CD14-positive monocyte (primary cell): ENCODE results near the gene DCDC2B. TPM values are rescaled to one million over a fixed set of nuclear protein-coding genes. Genes with fewer than 3 reads are reported as not detected.

Source experiments
- DNase-seq, 3 donors: peaks; one replicate each; pipeline ENCODE4 v3.0.0-alpha.2; 2011 to 2022
- H2AFZ ChIP-seq: 2 replicates; pipeline ENCODE4 v1.6.0; 2012; ENCODE audit warnings: mild to moderate bottlenecking, low read depth, low read length, inconsistent platforms; ENCODE audit not compliant: insufficient read depth, poor library complexity, severe bottlenecking
- H3K27ac ChIP-seq, 2 donors: 1 replicate in 1 of 2; 2 replicates in 1 of 2; pipeline ENCODE4 v1.5.1; 2012 to 2013; ENCODE audit warnings: low read length in 2 of 2, control low read depth in 1 of 2, inconsistent platforms in 1 of 2, low read depth in 1 of 2, mild to moderate bottlenecking in 1 of 2
- H3K27me3 ChIP-seq, 2 donors: one replicate each; pipeline versions ENCODE4 v1.6.0 to v1.6.1; 2011 to 2013; ENCODE audit warnings: low read length in 2 of 2; ENCODE audit not compliant: control insufficient read depth in 2 of 2, insufficient read depth in 2 of 2
- H3K36me3 ChIP-seq, 2 donors: replicated peaks in 1 of 2; 1 replicate in 1 of 2; 2 replicates in 1 of 2; pipeline versions ENCODE4 v1.5.1 to v1.6.1; 2012 to 2013; ENCODE audit warnings: low read length in 2 of 2, control low read depth in 1 of 2, inconsistent platforms in 1 of 2, mild to moderate bottlenecking in 1 of 2; ENCODE audit not compliant: insufficient read depth in 2 of 2, control insufficient read depth in 1 of 2
- H3K4me1 ChIP-seq, 2 donors: 1 replicate in 1 of 2; 2 replicates in 1 of 2; pipeline versions ENCODE4 v1.5.1 to v1.6.1; 2012 to 2013; ENCODE audit warnings: low read length in 2 of 2, control low read depth in 1 of 2, inconsistent platforms in 1 of 2, mild to moderate bottlenecking in 1 of 2, moderate library complexity in 1 of 2; ENCODE audit not compliant: insufficient read depth in 2 of 2, control insufficient read depth in 1 of 2
- H3K4me2 ChIP-seq: replicated peaks from 2 replicates; pipeline ENCODE3; 2012; ENCODE audit warnings: low read length, moderate library complexity, mild to moderate bottlenecking; ENCODE audit not compliant: poor library complexity, severe bottlenecking; ENCODE audit errors: extremely low read depth
- H3K4me3 ChIP-seq, 3 experiments: fragments of 200-600 bp in 1 of 3; sonication (generic) in 1 of 3; replicated peaks in 1 of 3; 1 replicate in 2 of 3; 2 replicates in 1 of 3; pipeline ENCODE4 v1.5.1; 2011 to 2013; ENCODE audit warnings: low read length in 3 of 3, mild to moderate bottlenecking in 3 of 3, control low read depth in 2 of 3, low read depth in 2 of 3, inconsistent platforms in 1 of 3, moderate library complexity in 1 of 3
- H3K79me2 ChIP-seq: 2 replicates; pipeline ENCODE4 v1.6.0; 2012; ENCODE audit warnings: mild to moderate bottlenecking, control low read depth, inconsistent platforms, low read length, moderate library complexity; ENCODE audit not compliant: insufficient read depth
- H3K9ac ChIP-seq: 2 replicates; pipeline ENCODE4 v1.6.0; 2017; ENCODE audit warnings: low read length, mild to moderate bottlenecking; ENCODE audit not compliant: insufficient read depth, poor library complexity, severe bottlenecking
- H3K9me3 ChIP-seq, 2 donors: replicated peaks in 1 of 2; 1 replicate in 1 of 2; 2 replicates in 1 of 2; pipeline versions ENCODE4 v1.5.1 to v1.6.1; 2012 to 2013; ENCODE audit warnings: low read length in 2 of 2, control low read depth in 1 of 2; ENCODE audit not compliant: control insufficient read depth in 1 of 2, insufficient read depth in 1 of 2
- H4K20me1 ChIP-seq: 2 replicates; pipeline ENCODE4 v1.6.0; 2012; ENCODE audit warnings: mild to moderate bottlenecking, low read length, control low read depth, moderate library complexity; ENCODE audit not compliant: insufficient read depth
- H3K27ac Mint-ChIP-seq, 7 donors: one replicate each; pipeline ENCODE4 v1.8.0; 2020; ENCODE audit warnings: mild to moderate bottlenecking in 7 of 7, mixed read lengths in 7 of 7, moderate library complexity in 6 of 7, inconsistent platforms in 2 of 7
- H3K27me3 Mint-ChIP-seq, 3 donors: one replicate each; pipeline ENCODE4 v1.8.0; 2021 to 2022; ENCODE audit warnings: low read depth in 3 of 3, mild to moderate bottlenecking in 3 of 3, mixed read lengths in 3 of 3, moderate library complexity in 3 of 3, inconsistent platforms in 1 of 3
- H3K36me3 Mint-ChIP-seq, 2 donors: one replicate each; pipeline ENCODE4 v1.8.0; 2020; ENCODE audit warnings: mixed read lengths in 2 of 2, inconsistent platforms in 1 of 2, mild to moderate bottlenecking in 1 of 2
- H3K4me1 Mint-ChIP-seq: one replicate; pipeline ENCODE4 v1.8.0; 2020; ENCODE audit warnings: mild to moderate bottlenecking, mixed read lengths
- H3K4me3 Mint-ChIP-seq, 2 donors: one replicate each; pipeline ENCODE4 v1.8.0; 2020; ENCODE audit warnings: mild to moderate bottlenecking in 2 of 2, mixed read lengths in 2 of 2, moderate library complexity in 1 of 2
- H3K9me3 Mint-ChIP-seq, 7 donors: one replicate each; pipeline ENCODE4 v1.8.0; 2020 to 2022; ENCODE audit warnings: mixed read lengths in 7 of 7, mild to moderate bottlenecking in 6 of 7, moderate library complexity in 6 of 7, inconsistent platforms in 2 of 7
- whole genome bisulfite sequencing: methylation state at CpG from one replicate; pipeline ENCODE4 v1.1.5; 2013; ENCODE audit warnings: missing lambda C conversion rate; ENCODE audit not compliant: insufficient coverage; 5-methylcytosine and 5-hydroxymethylcytosine counted together
- intact Hi-C, 2 donors: fragments of 100-400 bp; cut with micrococcal nuclease; formaldehyde crosslinking; loops; one replicate each; pipeline versions ENCODE4 v1.15.0 to v1.15.1; 2023
- polyA plus RNA-seq, 3 donors: library from polyadenylated mRNA; depleted of rRNA in 1 of 3; unstranded in 2 of 3; stranded (reverse) in 1 of 3; fragments of 300-500 nt in 2 of 3; fragments of >200 nt in 1 of 3; fragmentation: Illumina TruSeq in 2 of 3; gene quantifications; 1 replicate in 2 of 3; 2 replicates in 1 of 3; pipeline ENCODE4 v1.2.3, GENCODE V29; 2012 to 2021
- TF ChIP-seq, protein P1 (sequence below): fragments of 200-600 bp; IDR thresholded peaks from one replicate; pipeline ENCODE4 v1.8.0; 2022; ENCODE audit warnings: antibody characterized with exemption, mild to moderate bottlenecking

DCDC2B gene
- polyA plus RNA-seq, 3 donors: not detected

DNA sequence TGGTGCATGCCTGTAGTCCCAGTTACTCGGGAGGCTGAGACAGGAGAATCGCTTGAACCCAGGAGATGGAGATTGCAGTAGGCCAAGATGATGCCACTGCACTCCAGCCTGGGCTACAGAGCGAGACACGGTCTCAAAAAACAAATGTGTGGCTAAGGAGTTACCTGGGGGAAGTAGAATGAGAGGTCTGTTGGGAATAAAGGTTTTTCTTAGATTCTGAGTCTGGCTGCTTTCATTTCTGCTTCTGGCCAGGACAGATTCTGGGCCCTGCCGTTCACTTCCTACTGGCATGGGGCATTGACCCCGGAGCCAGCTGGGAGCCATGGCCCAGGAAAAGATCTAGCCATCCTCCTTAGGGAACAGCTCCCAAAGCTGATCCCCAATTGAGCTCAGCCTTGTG lies 420 bp upstream of the DCDC2B start:
- Histone ChIP-seq H2AFZ (no peak overlapping the region), H3K4me3 (no peak overlapping the region), H3K9ac (no peak overlapping the region), H3K79me2 (no peaks in the 10 kb centered on the region), H3K9me3 (no peaks in the 10 kb centered on the region), H3K27ac (peak overlapping the region in 1 of 2 donors; percentile 20), H3K4me1 (peaks cover 14 to 16% of the 10 kb centered on the region in 2 donors), H3K36me3 (no peaks in the 10 kb centered on the region), H3K4me2 (no peak overlapping the region), H3K27me3 (no peaks in the 10 kb centered on the region), H4K20me1 (no peaks in the 10 kb centered on the region)
- Mint-ChIP-seq H3K27me3 (peaks cover 0 to 3% (median 0%) of the 10 kb centered on the region in 3 donors), H3K4me3 (no peak overlapping the region), H3K9me3 (peaks cover 0 to 1% (median 0%) of the 10 kb centered on the region in 7 donors), H3K27ac (peak overlapping the region in 1 of 7 donors; percentile 56), H3K36me3 (no peaks in the 10 kb centered on the region), H3K4me1 (peaks cover 18% of the 10 kb centered on the region)
- TF ChIP-seq, protein P1, sequence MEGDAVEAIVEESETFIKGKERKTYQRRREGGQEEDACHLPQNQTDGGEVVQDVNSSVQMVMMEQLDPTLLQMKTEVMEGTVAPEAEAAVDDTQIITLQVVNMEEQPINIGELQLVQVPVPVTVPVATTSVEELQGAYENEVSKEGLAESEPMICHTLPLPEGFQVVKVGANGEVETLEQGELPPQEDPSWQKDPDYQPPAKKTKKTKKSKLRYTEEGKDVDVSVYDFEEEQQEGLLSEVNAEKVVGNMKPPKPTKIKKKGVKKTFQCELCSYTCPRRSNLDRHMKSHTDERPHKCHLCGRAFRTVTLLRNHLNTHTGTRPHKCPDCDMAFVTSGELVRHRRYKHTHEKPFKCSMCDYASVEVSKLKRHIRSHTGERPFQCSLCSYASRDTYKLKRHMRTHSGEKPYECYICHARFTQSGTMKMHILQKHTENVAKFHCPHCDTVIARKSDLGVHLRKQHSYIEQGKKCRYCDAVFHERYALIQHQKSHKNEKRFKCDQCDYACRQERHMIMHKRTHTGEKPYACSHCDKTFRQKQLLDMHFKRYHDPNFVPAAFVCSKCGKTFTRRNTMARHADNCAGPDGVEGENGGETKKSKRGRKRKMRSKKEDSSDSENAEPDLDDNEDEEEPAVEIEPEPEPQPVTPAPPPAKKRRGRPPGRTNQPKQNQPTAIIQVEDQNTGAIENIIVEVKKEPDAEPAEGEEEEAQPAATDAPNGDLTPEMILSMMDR: no peak
- intact Hi-C loops: no loop called here
- WGBS: 100% methylated on average over 2 of the region's 6 CpGs
- no peak for DNase-seq

DNA sequence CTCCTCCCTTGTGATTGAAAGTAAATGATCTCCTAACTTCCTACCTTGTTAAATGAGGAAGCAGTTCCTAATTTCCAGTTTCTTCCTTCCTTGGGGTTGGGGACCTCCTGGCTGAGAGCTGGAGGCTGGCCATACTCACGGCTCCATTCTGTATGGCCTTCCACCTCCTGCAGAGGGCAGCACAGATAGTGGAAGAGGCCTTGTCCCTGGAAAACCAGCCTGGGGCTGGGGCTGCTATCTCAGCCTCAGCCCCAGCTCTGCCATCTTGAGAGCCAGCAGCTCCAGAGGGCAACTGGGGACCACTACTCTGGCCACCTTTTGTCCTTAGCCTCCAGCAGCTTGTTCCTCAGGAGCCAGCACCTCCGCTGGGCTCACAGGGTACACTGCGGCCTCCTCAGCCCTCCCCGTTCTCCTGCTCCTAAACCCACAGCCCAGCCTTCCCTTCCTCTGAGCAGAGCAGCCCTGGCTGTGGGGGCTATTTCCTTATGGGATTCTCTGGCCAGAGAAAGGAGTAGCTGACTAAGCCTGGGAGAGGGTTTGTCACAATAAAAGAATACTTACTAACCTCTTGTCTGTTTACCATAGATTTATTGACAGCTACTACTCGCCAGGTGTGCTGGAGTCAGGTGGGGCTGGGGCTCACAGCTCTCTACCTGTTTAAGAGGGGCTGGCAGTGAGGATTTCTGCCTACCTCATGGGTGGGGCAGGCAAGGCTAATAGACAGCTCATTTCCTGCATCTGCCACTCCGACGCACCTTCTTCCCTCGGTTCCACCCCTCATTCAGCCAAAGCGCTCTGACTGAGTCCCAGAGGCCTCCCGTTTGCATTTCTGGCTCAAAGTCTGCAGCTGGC lies 7.0 kb downstream of the DCDC2B start:
- Histone ChIP-seq H3K9me3 (no peaks in the 10 kb centered on the region), H3K4me3 (no peak overlapping the region), H3K4me2 (no peak overlapping the region), H3K27me3 (no peaks in the 10 kb centered on the region), H2AFZ (no peak overlapping the region), H3K4me1 (peaks cover 6 to 13% of the 10 kb centered on the region in 2 donors), H3K36me3 (peaks cover 9 to 43% of the 10 kb centered on the region in 2 donors), H3K79me2 (peaks cover under 1% of the 10 kb centered on the region), H4K20me1 (no peaks in the 10 kb centered on the region), H3K9ac (no peak overlapping the region), H3K27ac (peak overlapping the region in 1 of 2 donors; percentile 49)
- peaks cover 13% of the 10 kb centered on the region for H3K4me1 Mint-ChIP-seq
- intact Hi-C loops: loop anchor here (5.0 to 10.0 kb wide), 2 partner anchors 159 to 196 kb away; no protein-coding TSS in a partner anchor
- H3K4me3 Mint-ChIP-seq: no peak overlapping the region
- H3K27ac Mint-ChIP-seq: peak overlapping the region in 6 of 7 donors; percentile 19 to 84 (median 72)
- DNase-seq: peak in 2 of 3 donors; percentile 46 to 50
- 89% methylated on average over 5 of the region's 10 CpGs for WGBS
- H3K27me3 Mint-ChIP-seq: no peaks in the 10 kb centered on the region
- TF ChIP-seq, protein P1: peak; percentile 91
- no peaks in the 10 kb centered on the region for H3K9me3 Mint-ChIP-seq
- peaks cover 32 to 51% of the 10 kb centered on the region in 2 donors for H3K36me3 Mint-ChIP-seq
